ENCODE data around the gene REPIN1. TPM values are rescaled to one million over a fixed set of nuclear protein-coding genes. Genes with fewer than 3 reads are reported as not detected.

Gene REPIN1
- total RNA-seq, 3 donors from 2014 or later (not counting 1 experiment from before 2014, with no cell fraction given) = 58.9 to 79.4 (median 76.5) TPM

DNA sequence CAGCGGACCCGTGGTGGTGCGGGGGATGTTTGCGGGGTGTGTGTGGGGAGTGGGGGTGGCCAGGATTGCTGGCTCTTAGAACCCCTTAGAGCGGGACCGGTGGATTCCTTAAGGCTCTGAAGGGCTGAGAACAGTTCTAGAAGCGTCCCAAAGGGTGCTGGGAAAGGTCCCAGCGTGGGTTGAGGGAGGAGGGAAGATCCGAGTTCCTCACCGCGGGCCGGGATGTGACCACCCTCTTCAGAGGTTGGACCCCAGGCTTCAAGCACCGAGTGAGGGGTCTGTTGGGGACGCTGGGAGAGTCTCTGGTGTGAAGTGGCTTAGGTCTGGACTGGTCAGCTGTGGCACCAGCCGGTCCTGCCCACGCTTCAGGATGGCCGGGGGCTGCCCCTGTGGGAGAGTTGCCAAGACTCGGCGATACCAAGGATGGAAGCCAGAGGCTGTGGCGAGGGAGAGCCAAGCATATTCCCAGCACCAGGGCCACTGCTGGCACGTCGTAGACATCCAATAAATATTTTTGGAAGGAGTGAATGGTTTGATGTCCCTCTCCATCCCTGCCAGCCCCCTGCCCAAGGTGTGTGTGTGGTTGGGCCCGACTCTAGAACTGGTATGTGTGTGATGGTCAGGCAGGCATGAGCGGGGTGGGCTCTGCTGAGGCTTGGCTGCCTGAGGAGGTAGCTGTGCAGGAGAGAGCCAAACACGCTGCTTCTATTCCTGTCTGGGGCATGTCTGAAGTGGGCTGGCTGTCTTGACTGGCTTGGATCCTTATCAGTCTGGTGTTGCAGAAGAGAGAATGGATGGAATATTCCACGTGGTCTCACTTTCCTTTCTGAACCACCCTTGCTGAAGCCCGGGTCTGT, 29.7 kb downstream of the REPIN1 start:
- intact Hi-C loops (cut with micrococcal nuclease) = no loop called here
- H3K4me3 ChIP-seq (ENCODE audit: low read length) = no peak overlapping the region
- H3K27me3 Mint-ChIP-seq (ENCODE audit: low read depth in 2 of 2) = no peaks in the 10 kb centered on the region
- TF ChIP-seq, protein P1, sequence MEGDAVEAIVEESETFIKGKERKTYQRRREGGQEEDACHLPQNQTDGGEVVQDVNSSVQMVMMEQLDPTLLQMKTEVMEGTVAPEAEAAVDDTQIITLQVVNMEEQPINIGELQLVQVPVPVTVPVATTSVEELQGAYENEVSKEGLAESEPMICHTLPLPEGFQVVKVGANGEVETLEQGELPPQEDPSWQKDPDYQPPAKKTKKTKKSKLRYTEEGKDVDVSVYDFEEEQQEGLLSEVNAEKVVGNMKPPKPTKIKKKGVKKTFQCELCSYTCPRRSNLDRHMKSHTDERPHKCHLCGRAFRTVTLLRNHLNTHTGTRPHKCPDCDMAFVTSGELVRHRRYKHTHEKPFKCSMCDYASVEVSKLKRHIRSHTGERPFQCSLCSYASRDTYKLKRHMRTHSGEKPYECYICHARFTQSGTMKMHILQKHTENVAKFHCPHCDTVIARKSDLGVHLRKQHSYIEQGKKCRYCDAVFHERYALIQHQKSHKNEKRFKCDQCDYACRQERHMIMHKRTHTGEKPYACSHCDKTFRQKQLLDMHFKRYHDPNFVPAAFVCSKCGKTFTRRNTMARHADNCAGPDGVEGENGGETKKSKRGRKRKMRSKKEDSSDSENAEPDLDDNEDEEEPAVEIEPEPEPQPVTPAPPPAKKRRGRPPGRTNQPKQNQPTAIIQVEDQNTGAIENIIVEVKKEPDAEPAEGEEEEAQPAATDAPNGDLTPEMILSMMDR (IDR thresholded peaks at IDR 0.05) = no peak
- no peaks in the 10 kb centered on the region for H3K9me3 ChIP-seq (ENCODE audit: control insufficient read depth, insufficient read depth, low read length)
- DNase-seq (no peak), ATAC-seq (no peak)
- H3K36me3 ChIP-seq (ENCODE audit: control insufficient read depth, insufficient read depth, low read length) = no peaks in the 10 kb centered on the region
- H3K4me1 ChIP-seq (ENCODE audit: control insufficient read depth, insufficient read depth, low read length) = no peaks in the 10 kb centered on the region
- H3K4me1 Mint-ChIP-seq = no peaks in the 10 kb centered on the region
- no peaks in the 10 kb centered on the region for H3K27me3 ChIP-seq (ENCODE audit: control insufficient read depth, insufficient read depth, low read length)
- no peak overlapping the region for H3K4me3 Mint-ChIP-seq
- no peaks in the 10 kb centered on the region for H3K9me3 Mint-ChIP-seq
- WGBS (ENCODE audit: insufficient coverage) = 98% methylated on average over 27 of the region's 27 CpGs
- H3K36me3 Mint-ChIP-seq = no peaks in the 10 kb centered on the region
- no peak overlapping the region for H3K27ac ChIP-seq (ENCODE audit: low read length)
- H3K27ac Mint-ChIP-seq = no peak overlapping the region

DNA sequence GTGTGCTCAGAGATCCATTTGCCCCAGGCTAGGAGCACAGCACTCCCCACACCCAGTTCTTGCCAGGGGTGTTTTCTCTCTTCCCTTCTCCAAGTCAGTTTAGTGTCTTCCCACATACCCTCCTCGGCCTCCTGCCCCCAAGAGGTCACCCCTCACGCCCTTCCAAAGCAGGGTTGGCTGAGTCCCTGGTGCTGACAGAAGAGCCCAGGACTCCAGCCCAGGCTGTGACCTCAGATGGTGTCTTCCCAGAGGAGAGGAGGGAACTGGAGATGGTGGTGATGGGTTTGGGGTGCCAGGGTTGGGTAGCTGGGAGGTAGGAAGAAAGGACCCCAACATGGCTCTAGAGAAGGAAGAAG, 30.3 kb downstream of the REPIN1 start:
- TF ChIP-seq, protein P1 (IDR thresholded peaks at IDR 0.05) = no peak
- H3K9me3 ChIP-seq (ENCODE audit: control insufficient read depth, insufficient read depth, low read length) = no peaks in the 10 kb centered on the region
- 96% methylated on average over 2 of the region's 2 CpGs for WGBS (ENCODE audit: insufficient coverage)

DNA sequence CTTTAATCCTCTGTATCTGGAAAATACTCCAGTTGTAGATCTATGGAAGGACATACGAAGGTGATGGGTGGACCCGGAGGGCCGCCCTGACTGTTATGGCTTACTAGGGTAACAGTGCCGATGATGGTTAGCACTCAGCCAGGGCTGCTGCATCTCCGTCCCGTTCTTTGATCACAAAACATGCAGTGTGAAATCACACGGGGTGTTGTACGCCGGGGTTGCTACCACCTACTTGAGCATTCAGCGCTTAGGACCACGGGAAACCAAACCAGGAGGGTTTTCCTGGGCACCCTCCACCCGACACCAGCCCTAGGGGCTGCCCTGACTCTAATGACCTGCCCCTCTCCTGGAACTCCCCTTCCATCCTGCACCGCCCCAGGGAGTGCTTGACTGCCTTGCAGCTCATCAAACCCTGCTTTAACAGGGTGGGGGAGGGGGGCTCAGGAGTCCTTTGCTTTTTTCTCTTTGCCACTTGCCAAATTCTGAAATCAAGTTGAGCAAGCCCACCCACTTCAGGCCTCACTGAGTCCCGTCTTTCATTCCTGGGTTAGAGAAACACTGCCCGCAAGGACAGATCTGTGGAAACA, 30.9 kb downstream of the REPIN1 start:
- 91% methylated on average over 15 of the region's 15 CpGs for WGBS (ENCODE audit: insufficient coverage)
- no peak overlapping the region for H3K4me3 ChIP-seq (ENCODE audit: low read length)
- ATAC-seq (no peak), DNase-seq (no peak)
- peaks cover 6% of the 10 kb centered on the region in 2 donors for H3K4me1 Mint-ChIP-seq
- H3K27ac Mint-ChIP-seq = no peak overlapping the region
- H3K27me3 ChIP-seq (ENCODE audit: control insufficient read depth, insufficient read depth, low read length) = no peaks in the 10 kb centered on the region
- H3K36me3 Mint-ChIP-seq = no peaks in the 10 kb centered on the region
- TF ChIP-seq, protein P1 (IDR thresholded peaks at IDR 0.05) = no peak
- H3K36me3 ChIP-seq (ENCODE audit: control insufficient read depth, insufficient read depth, low read length) = no peaks in the 10 kb centered on the region
- H3K27me3 Mint-ChIP-seq (ENCODE audit: low read depth in 2 of 2) = no peaks in the 10 kb centered on the region
- H3K9me3 Mint-ChIP-seq = no peaks in the 10 kb centered on the region
- H3K4me1 ChIP-seq (ENCODE audit: control insufficient read depth, insufficient read depth, low read length) = peaks cover 12% of the 10 kb centered on the region
- H3K4me3 Mint-ChIP-seq = no peak overlapping the region
- no peaks in the 10 kb centered on the region for H3K9me3 ChIP-seq (ENCODE audit: control insufficient read depth, insufficient read depth, low read length)
- H3K27ac ChIP-seq (ENCODE audit: low read length) = no peak overlapping the region
- intact Hi-C loops (cut with micrococcal nuclease) = no loop called here

More for the DNA sequence above, 30.3 kb downstream of the REPIN1 start:
- no peaks in the 10 kb centered on the region for H3K27me3 ChIP-seq (ENCODE audit: control insufficient read depth, insufficient read depth, low read length)
- no peak overlapping the region for H3K4me3 Mint-ChIP-seq
- H3K9me3 Mint-ChIP-seq = no peaks in the 10 kb centered on the region
- no peak overlapping the region for H3K4me3 ChIP-seq (ENCODE audit: low read length)
- intact Hi-C loops (cut with micrococcal nuclease) = no loop called here
- H3K27ac Mint-ChIP-seq = no peak overlapping the region
- ATAC-seq (no peak), DNase-seq (no peak)
- peaks cover 6% of the 10 kb centered on the region for H3K4me1 ChIP-seq (ENCODE audit: control insufficient read depth, insufficient read depth, low read length)
- H3K27me3 Mint-ChIP-seq (ENCODE audit: low read depth in 2 of 2) = no peaks in the 10 kb centered on the region
- H3K36me3 ChIP-seq (ENCODE audit: control insufficient read depth, insufficient read depth, low read length) = no peaks in the 10 kb centered on the region
- no peaks in the 10 kb centered on the region for H3K36me3 Mint-ChIP-seq
- no peak overlapping the region for H3K27ac ChIP-seq (ENCODE audit: low read length)
- peaks cover under 1% of the 10 kb centered on the region in 2 donors for H3K4me1 Mint-ChIP-seq

Measured in natural killer cell (primary cell).